Kidney tubule cell (primary cell): ENCODE data around the gene ZNF536.
"Not testable (repeated sequence)": the region's sequence is repeated elsewhere in the genome, so short reads cannot be mapped to it uniquely, and the experiment has no call there.

Experiments
- DNase-seq: peaks from one replicate; pipeline ENCODE4 v3.0.0-alpha.2; 2018; ENCODE audit warnings: low spot score

Gene ZNF536

GRCh38 chr19:30388327-30388726 is 16.1 kb downstream of the ZNF536 start:
- no peak for DNase-seq

- DNase-seq = no peak
These were observed 16.6 kb downstream of the ZNF536 start for GRCh38 chr19:30388819-30389218.

- no peak for DNase-seq
These were observed 18.3 kb downstream of the ZNF536 start for GRCh38 chr19:30390356-30390988.

GRCh38 chr19:30391052-30391451 is 18.9 kb downstream of the ZNF536 start:
- no peak for DNase-seq

- DNase-seq = no peak
These were observed 19.7 kb downstream of the ZNF536 start for GRCh38 chr19:30391554-30392551.

GRCh38 chr19:30393046-30393445 is 20.9 kb downstream of the ZNF536 start:
- DNase-seq = peak; percentile 7

GRCh38 chr19:30393729-30394480 is 21.7 kb downstream of the ZNF536 start:
- DNase-seq = no peak

- no peak for DNase-seq
These were observed 22.4 kb downstream of the ZNF536 start for GRCh38 chr19:30394481-30395151.

- DNase-seq = no peak
These were observed 23.1 kb downstream of the ZNF536 start for GRCh38 chr19:30395283-30395682.

- DNase-seq = not testable (repeated sequence)
These were observed 26.4 kb downstream of the ZNF536 start for GRCh38 chr19:30398539-30398938.

- no peak for DNase-seq
These were observed 29.8 kb downstream of the ZNF536 start for GRCh38 chr19:30401956-30402355.

- DNase-seq = no peak
These were observed 30.4 kb downstream of the ZNF536 start for GRCh38 chr19:30402436-30403202.

GRCh38 chr19:30403203-30403985 is 31.2 kb downstream of the ZNF536 start:
- DNase-seq = no peak

- no peak for DNase-seq
These were observed 34.3 kb downstream of the ZNF536 start for GRCh38 chr19:30406220-30407067.

- DNase-seq = no peak
These were observed 35.0 kb downstream of the ZNF536 start for GRCh38 chr19:30407068-30407709.

GRCh38 chr19:30408734-30409301 is 36.6 kb downstream of the ZNF536 start:
- no peak for DNase-seq

GRCh38 chr19:30411714-30412113 is 39.5 kb downstream of the ZNF536 start:
- no peak for DNase-seq

- DNase-seq = no peak
These were observed 44.2 kb downstream of the ZNF536 start for GRCh38 chr19:30416375-30416774.
